ENCODE measurements around the gene APOC3.

DNA sequence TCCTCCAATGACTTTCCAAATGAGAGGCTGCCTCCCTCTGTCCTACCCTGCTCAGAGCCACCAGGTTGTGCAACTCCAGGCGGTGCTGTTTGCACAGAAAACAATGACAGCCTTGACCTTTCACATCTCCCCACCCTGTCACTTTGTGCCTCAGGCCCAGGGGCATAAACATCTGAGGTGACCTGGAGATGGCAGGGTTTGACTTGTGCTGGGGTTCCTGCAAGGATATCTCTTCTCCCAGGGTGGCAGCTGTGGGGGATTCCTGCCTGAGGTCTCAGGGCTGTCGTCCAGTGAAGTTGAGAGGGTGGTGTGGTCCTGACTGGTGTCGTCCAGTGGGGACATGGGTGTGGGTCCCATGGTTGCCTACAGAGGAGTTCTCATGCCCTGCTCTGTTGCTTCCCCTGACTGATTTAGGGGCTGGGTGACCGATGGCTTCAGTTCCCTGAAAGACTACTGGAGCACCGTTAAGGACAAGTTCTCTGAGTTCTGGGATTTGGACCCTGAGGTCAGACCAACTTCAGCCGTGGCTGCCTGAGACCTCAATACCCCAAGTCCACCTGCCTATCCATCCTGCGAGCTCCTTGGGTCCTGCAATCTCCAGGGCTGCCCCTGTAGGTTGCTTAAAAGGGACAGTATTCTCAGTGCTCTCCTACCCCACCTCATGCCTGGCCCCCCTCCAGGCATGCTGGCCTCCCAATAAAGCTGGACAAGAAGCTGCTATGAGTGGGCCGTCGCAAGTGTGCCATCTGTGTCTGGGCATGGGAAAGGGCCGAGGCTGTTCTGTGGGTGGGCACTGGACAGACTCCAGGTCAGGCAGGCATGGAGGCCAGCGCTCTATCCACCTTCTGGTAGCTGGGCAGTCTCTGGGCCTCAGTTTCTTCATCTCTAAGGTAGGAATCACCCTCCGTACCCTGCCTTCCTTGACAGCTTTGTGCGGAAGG is 2.9 kb downstream of the APOC3 start:
- TF ChIP-seq, protein P1, sequence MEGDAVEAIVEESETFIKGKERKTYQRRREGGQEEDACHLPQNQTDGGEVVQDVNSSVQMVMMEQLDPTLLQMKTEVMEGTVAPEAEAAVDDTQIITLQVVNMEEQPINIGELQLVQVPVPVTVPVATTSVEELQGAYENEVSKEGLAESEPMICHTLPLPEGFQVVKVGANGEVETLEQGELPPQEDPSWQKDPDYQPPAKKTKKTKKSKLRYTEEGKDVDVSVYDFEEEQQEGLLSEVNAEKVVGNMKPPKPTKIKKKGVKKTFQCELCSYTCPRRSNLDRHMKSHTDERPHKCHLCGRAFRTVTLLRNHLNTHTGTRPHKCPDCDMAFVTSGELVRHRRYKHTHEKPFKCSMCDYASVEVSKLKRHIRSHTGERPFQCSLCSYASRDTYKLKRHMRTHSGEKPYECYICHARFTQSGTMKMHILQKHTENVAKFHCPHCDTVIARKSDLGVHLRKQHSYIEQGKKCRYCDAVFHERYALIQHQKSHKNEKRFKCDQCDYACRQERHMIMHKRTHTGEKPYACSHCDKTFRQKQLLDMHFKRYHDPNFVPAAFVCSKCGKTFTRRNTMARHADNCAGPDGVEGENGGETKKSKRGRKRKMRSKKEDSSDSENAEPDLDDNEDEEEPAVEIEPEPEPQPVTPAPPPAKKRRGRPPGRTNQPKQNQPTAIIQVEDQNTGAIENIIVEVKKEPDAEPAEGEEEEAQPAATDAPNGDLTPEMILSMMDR (conservative IDR thresholded peaks at IDR 0.05) = no peak
- no peak for TF ChIP-seq ZFX (IDR thresholded peaks at IDR 0.05)

All from C4-2B (cell line).